Small intestine (tissue), 7 donors: Measurements from ENCODE around the gene AFG3L2. TPM values are rescaled to one million over a fixed set of nuclear protein-coding genes. Genes with fewer than 3 reads are reported as not detected.

Experiments
- DNase-seq, 2 donors: peaks; one replicate each; pipeline versions ENCODE4 v3.0.0 to v3.0.0-alpha.2; 2013
- FAIRE-seq: peaks from 2 replicates; lab custom pipeline; 2012; peaks lifted over from hg19 to GRCh38; lab: Jason Lieb, UNC
- H3K27ac ChIP-seq, 3 donors: one replicate each; pipeline ENCODE4 v1.5.1; 2013; ENCODE audit warnings: low read length in 2 of 3, mild to moderate bottlenecking in 2 of 3, control low read depth in 1 of 3, inconsistent platforms in 1 of 3, low read depth in 1 of 3, moderate library complexity in 1 of 3
- H3K27me3 ChIP-seq, 3 donors: one replicate each; pipeline ENCODE4 v1.6.1; 2013; ENCODE audit warnings: low read length in 3 of 3, inconsistent platforms in 1 of 3; ENCODE audit not compliant: control insufficient read depth in 3 of 3, insufficient read depth in 3 of 3
- H3K36me3 ChIP-seq, 3 donors: one replicate each; pipeline ENCODE4 v1.6.1; 2013; ENCODE audit warnings: low read length in 3 of 3, inconsistent platforms in 1 of 3, low read depth in 1 of 3, mild to moderate bottlenecking in 1 of 3, moderate library complexity in 1 of 3; ENCODE audit not compliant: control insufficient read depth in 3 of 3, insufficient read depth in 2 of 3
- H3K4me1 ChIP-seq, 3 donors: one replicate each; pipeline ENCODE4 v1.6.1; 2013; ENCODE audit warnings: low read length in 2 of 3, inconsistent platforms in 1 of 3, low read depth in 1 of 3, mild to moderate bottlenecking in 1 of 3, moderate library complexity in 1 of 3; ENCODE audit not compliant: control insufficient read depth in 3 of 3, insufficient read depth in 2 of 3
- H3K4me3 ChIP-seq, 3 donors: one replicate each; pipeline ENCODE4 v1.5.1; 2013; ENCODE audit warnings: low read length in 3 of 3, control low read depth in 1 of 3, inconsistent platforms in 1 of 3, low read depth in 1 of 3, mild to moderate bottlenecking in 1 of 3, moderate library complexity in 1 of 3
- H3K9me3 ChIP-seq, 2 donors: one replicate each; pipeline ENCODE4 v1.6.1; 2013; ENCODE audit warnings: low read depth in 1 of 2, low read length in 1 of 2; ENCODE audit not compliant: control insufficient read depth in 2 of 2, insufficient read depth in 1 of 2
- WGBS, 3 donors: extraction: QIAGEN DNeasy Blood & Tissue Kit; methylation state at CpG; one replicate each; pipeline ENCODE4 v1.1.7; 2013; 5-methylcytosine and 5-hydroxymethylcytosine counted together
- polyA plus RNA-seq, 4 donors: library from polyadenylated mRNA; stranded (reverse) in 3 of 4; unstranded in 1 of 4; fragments of 200-250 nt in 3 of 4; fragments of 120-200 nt in 1 of 4; gene quantifications; one replicate each; pipeline versions ENCODE4 v1.2.1 to v1.2.3, GENCODE V29; 2013
- donor health status: healthy with polysubstance abuse.
- donor health status: control.
- donor health status: control.
- donor health status: Bipolar disorder and iron deficiency.
- donor health status: healthy.

AFG3L2 gene
- polyA plus RNA-seq, 4 donors, result 63.4 to 89.9 (median 75.5) TPM

DNA sequence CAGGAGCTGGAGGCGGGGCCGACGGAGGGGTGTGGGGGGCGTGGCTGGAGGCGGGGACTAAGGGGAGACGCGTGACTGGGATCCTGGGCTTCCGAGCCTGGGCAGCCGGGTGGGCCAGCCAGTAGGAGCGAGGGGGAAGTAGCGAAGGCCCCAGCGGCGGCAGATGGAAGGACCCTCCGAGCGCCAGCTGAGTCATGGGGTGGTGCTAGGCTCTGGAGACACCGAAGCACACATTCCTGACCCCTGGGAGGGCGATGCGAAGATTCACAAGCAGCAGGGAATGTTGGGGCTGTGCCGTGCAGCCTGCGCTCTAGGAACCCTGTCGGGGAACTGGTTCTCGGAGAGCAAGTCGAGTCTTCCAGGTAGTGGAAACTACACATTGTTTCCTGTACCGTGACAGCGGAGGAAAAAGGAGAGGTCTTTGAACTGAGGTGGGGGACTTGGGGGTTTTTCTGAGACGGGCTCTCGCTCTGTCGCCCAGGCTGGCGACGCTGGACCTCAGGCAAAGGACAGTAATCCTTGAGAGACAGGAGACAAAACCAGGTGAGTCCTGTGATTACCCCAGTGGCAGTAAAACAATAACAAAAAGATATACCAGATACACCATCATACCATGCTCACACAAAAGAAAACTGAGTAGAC is 650 bp upstream of the AFG3L2 start:
- FAIRE-seq, result no peak
- DNase-seq, result no peak
- Histone ChIP-seq H3K36me3 (peaks cover 0 to 12% (median 0%) of the 10 kb centered on the region in 3 donors), H3K27me3 (no peaks in the 10 kb centered on the region), H3K4me1 (peaks cover 0 to 23% (median 21%) of the 10 kb centered on the region in 3 donors), H3K27ac (peak overlapping the region; percentile 41 to 98 (median 93)), H3K9me3 (peaks cover 0 to 4% of the 10 kb centered on the region in 2 donors), H3K4me3 (peak overlapping the region; percentile 49 to 81 (median 61))
- WGBS, 3 donors, result 1 to 3% (median 1%) methylated on average over 27 to 30 of the region's 30 CpGs

DNA sequence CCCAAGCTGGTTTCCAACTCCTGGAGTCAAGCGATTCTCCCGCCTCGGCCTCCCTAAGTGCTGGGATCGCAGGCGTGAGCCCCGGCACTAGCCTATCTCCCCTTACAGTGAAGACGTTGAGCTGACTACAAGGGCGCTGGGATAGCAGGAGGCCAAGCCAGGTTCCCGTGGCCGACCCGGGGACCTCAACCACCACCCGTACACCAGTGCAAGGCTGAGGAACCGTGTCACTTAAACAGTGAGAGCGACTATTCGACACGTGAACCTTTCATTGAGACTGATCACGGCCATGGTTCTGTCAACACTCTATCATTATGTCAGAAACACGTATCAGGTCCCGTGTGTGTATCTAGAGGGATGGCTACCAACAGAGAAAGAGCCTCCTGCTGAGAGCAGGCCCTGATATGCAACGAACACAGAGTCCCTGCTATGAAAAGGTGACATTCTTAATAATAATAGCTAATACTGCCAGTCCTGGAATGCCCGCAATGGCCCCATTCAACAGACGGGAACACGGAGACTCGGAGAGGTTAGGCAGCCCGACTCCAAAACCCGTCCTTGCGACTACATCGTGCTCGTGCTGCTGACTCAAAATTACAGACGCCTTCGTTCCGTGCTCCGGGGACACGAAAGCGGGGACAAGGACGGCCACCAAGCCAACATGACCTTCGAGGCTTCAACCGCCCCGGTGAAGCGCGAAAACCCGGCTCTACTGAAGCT is 833 bp downstream of the AFG3L2 start:
- 2 to 12% (median 8%) methylated on average over 42 of the region's 42 CpGs for WGBS, 3 donors
- H3K4me3 ChIP-seq, result peak overlapping the region; percentile 74 to 91 (median 89)
- FAIRE-seq (no peak), DNase-seq (peak; percentile 38 to 69)
- no peaks in the 10 kb centered on the region for H3K27me3 ChIP-seq
- H3K9me3 ChIP-seq, result no peaks in the 10 kb centered on the region
- H3K4me1 ChIP-seq, result peaks cover 0 to 32% (median 24%) of the 10 kb centered on the region in 3 donors
- peaks cover 0 to 12% (median 0%) of the 10 kb centered on the region in 3 donors for H3K36me3 ChIP-seq
- peak overlapping the region; percentile 96 to 100 (median 100) for H3K27ac ChIP-seq

DNA sequence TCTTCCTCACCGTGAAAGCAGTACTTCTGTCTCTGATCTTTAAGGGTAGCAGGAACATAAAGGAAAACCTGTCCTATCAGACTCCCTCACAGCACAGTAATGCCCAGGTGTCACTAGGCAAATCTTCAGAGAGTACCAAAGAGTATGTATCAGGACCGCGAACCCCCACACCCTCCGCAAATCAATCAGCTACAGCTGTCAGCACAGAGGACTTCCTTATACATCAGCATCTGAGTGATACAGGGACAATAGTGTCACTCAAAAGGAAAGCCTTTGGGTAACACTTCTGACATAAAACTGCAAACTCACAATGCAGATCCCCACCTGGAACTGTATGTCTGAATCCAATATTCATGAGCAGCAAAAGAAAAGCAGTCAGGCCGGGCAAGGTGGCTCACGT is 2.6 kb downstream of the AFG3L2 start:
- H3K36me3 ChIP-seq, result peaks cover 0 to 22% (median 0%) of the 10 kb centered on the region in 3 donors
- no peak for FAIRE-seq
- no peaks in the 10 kb centered on the region for H3K27me3 ChIP-seq
- peak overlapping the region in 1 of 3 donors; percentile 63 for H3K27ac ChIP-seq
- H3K9me3 ChIP-seq, result no peaks in the 10 kb centered on the region
- peak overlapping the region in 1 of 3 donors; percentile 91 for H3K4me3 ChIP-seq
- H3K4me1 ChIP-seq, result peaks cover 0 to 34% (median 24%) of the 10 kb centered on the region in 3 donors
- DNase-seq, result peak in 1 of 2 donors; percentile 48
- WGBS, 3 donors, result 17 to 64% (median 43%) methylated on average over 6 of the region's 6 CpGs

DNA sequence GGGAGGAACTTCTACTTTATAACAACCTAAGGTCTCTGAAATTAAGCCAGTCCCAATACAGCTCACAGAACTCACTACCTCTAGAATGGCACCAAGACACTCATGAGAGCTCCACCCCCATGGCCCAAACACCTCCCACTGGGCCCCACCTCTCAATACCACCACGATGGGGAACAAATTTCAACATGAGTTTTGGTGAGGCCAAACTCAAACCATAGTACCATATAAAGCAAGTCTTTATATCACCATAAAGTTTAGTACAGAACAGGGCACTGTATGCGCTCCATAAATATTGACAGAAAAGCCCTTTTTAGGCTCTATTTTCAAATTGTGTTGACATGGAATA is 3.3 kb downstream of the AFG3L2 start:
- FAIRE-seq (no peak), DNase-seq (no peak)
- Histone ChIP-seq H3K4me1 (peaks cover 4 to 34% (median 24%) of the 10 kb centered on the region in 3 donors), H3K9me3 (no peaks in the 10 kb centered on the region), H3K36me3 (peaks cover 0 to 29% (median 5%) of the 10 kb centered on the region in 3 donors), H3K27ac (peak overlapping the region; percentile 63 to 77 (median 73)), H3K4me3 (peak overlapping the region in 1 of 3 donors; percentile 20), H3K27me3 (no peaks in the 10 kb centered on the region)
- WGBS, 3 donors, result 52 to 63% (median 55%) methylated on average over 2 of the region's 2 CpGs

DNA sequence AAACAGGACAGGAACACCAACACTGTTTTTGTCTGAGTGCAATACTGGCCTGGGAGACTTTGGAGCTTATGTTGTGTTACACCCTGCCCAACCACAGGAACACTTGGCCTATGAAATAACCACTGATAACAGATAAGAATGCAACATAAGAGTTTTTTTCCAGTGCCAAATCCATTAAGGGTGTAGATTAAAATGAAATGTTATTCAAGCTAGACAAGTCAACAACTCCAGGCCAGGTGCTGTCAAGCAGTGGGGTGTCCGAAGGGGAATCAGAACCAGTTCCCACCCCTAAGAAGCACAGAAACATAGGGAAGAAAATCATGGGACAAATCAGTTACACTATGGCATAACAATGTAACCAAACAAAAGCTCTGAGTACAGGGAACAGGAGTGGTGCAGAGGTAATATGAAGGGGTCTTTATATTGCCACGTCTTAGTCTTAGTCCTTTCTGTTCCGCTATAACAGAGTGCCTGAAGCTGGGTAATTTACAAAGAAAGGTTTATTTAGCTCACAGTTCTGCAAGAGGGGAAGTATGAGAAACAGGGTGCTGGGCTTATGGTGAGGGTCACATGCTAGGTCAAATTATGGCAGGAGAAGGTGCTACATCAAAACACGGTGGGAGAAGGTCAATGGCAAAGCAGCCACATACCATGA is 3.8 kb downstream of the AFG3L2 start:
- peak; percentile 55 to 87 for DNase-seq
- Histone ChIP-seq H3K27ac (peak overlapping the region; percentile 63 to 77 (median 73)), H3K4me3 (peak overlapping the region in 1 of 3 donors; percentile 20), H3K9me3 (no peaks in the 10 kb centered on the region), H3K36me3 (peaks cover 0 to 33% (median 7%) of the 10 kb centered on the region in 3 donors), H3K4me1 (peaks cover 4 to 34% (median 24%) of the 10 kb centered on the region in 3 donors), H3K27me3 (no peaks in the 10 kb centered on the region)
- WGBS, 3 donors, result 31 to 62% (median 34%) methylated on average over 4 of the region's 4 CpGs
- no peak for FAIRE-seq

DNA sequence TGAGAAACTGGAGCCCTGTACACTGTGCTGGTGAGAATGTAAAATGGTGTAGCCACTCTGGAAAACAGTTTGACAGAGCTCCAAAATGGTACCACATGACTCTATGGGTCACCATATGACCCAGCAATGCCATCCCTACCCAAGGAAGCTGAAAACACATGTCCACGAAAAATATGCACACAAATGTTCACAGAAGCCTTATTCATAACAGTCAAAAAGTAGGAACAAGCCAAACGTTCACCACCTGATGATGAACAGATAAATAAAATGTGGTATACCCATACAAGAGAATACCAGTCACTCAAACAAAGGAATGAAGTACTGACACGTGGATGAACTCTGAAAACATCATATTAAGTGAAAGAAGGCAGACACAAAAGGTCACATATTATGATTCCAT is 4.6 kb downstream of the AFG3L2 start:
- FAIRE-seq, result no peak
- H3K4me1 ChIP-seq, result peaks cover 4 to 37% (median 24%) of the 10 kb centered on the region in 3 donors
- no peak overlapping the region for H3K4me3 ChIP-seq
- peaks cover 0 to 40% (median 7%) of the 10 kb centered on the region in 3 donors for H3K36me3 ChIP-seq
- WGBS, 3 donors, result 19 to 46% (median 33%) methylated on average over 3 of the region's 3 CpGs
- H3K9me3 ChIP-seq, result no peaks in the 10 kb centered on the region
- no peaks in the 10 kb centered on the region for H3K27me3 ChIP-seq
- DNase-seq, result no peak
- H3K27ac ChIP-seq, result peak overlapping the region; percentile 9 to 73 (median 34)

DNA sequence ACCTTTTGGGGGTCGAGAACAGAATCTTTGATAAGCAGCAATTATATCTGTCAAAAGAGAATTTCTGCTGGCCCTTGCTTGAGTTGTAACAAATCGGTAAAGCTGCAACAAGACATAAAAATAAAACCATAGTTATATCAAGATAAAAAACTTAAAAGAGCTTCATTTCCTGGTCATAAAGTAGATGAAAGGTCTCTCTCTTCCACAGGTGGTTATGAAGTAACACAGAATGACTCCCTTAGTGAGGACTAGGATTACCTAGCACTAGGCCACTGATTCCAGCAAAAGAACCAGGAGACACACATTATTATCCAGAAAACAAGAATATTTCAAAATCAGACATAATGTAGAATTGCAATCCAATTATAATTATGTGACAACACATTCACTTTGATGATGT is 5.4 kb downstream of the AFG3L2 start:
- no peaks in the 10 kb centered on the region for H3K27me3 ChIP-seq
- 17 to 55% (median 35%) methylated on average over 2 of the region's 2 CpGs for WGBS, 3 donors
- H3K4me1 ChIP-seq, result peaks cover 4 to 43% (median 24%) of the 10 kb centered on the region in 3 donors
- FAIRE-seq, result no peak
- peak; percentile 65 to 76 for DNase-seq
- no peak overlapping the region for H3K4me3 ChIP-seq
- H3K27ac ChIP-seq, result peak overlapping the region; percentile 33 to 69 (median 45)
- H3K9me3 ChIP-seq, result no peaks in the 10 kb centered on the region
- H3K36me3 ChIP-seq, result peaks cover 0 to 40% (median 7%) of the 10 kb centered on the region in 3 donors

DNA sequence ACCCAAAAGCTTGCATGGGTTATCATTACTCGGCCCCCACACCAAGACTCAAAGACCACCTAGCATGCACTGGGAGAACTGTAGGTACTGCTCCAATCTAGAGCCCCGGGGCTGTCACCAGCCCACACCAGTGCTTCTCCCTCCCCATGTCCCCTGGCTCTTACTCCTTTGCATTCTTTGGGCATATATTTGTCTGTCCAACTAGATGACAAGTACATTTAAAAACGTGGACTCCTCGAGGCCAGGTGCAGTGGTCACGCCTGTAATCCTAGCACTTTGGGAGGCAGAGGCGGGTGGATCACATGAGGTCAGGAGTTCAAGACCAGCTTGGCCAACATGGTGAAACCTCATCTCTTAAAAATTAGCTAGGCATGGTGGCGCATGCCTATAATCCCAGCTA is 7.8 kb downstream of the AFG3L2 start:
- DNase-seq, result no peak
- WGBS, 3 donors, result 69 to 88% (median 77%) methylated on average over 7 of the region's 7 CpGs
- Histone ChIP-seq H3K9me3 (no peaks in the 10 kb centered on the region), H3K4me3 (no peak overlapping the region), H3K27ac (no peak overlapping the region), H3K36me3 (peaks cover 4 to 42% (median 9%) of the 10 kb centered on the region in 3 donors), H3K27me3 (no peaks in the 10 kb centered on the region), H3K4me1 (peaks cover 8 to 39% (median 12%) of the 10 kb centered on the region in 3 donors)
- no peak for FAIRE-seq
